Sigmoid colon (tissue), 4 donors: Measurements from ENCODE around the gene GLRA3.

Experiments used
- CTCF ChIP-seq, 4 experiments: fragments of 450-650 bp in 3 of 4; fragments of 200-600 bp in 1 of 4; IDR thresholded peaks; one replicate each; pipeline ENCODE4 v1.5.1; 2016 to 2019; ENCODE audit warnings: antibody characterized with exemption in 4 of 4, mild to moderate bottlenecking in 3 of 4, moderate library complexity in 2 of 4
- POLR2A ChIP-seq, 2 donors: fragments of 450-650 bp; IDR thresholded peaks; one replicate each; pipeline ENCODE4 v1.6.1; 2016; ENCODE audit warnings: antibody characterized with exemption in 2 of 2, mild to moderate bottlenecking in 2 of 2, moderate library complexity in 2 of 2
- POLR2AphosphoS5 ChIP-seq, 4 donors: sonication (generic); formaldehyde crosslinking; IDR thresholded peaks; one replicate each; pipeline ENCODE4 v1.6.1; 2017; ENCODE audit warnings: antibody characterized with exemption in 4 of 4

- TF ChIP-seq POLR2AphosphoS5 (IDR thresholded peaks at IDR 0.05), result no peak
- TF ChIP-seq CTCF (IDR thresholded peaks at IDR 0.05), result no peak
- no peak for TF ChIP-seq POLR2A (IDR thresholded peaks at IDR 0.05)
These were observed 201.6 kb downstream of the GLRA3 start for GRCh38 chr4:174627473-174627872.
